GM12865 (cell line): ENCODE data around the gene RIC8B.

Experiments used
- DNase-seq: peaks from one replicate; pipeline ENCODE4 v3.0.0; 2010; ENCODE audit warnings: low read depth
- H3K4me3 ChIP-seq: 2 replicates; pipeline ENCODE4 v1.5.1; 2011; ENCODE audit warnings: mild to moderate bottlenecking, low read depth, low read length, control low read depth
- CTCF ChIP-seq: IDR thresholded peaks from 2 replicates; pipeline ENCODE4 v1.5.1; 2011; ENCODE audit warnings: low read length, control low read depth, low read depth, inconsistent platforms; ENCODE audit not compliant: insufficient read depth; ENCODE audit errors: missing control alignments

RIC8B gene

GRCh38 chr12:106845902-106846301 is 71.4 kb downstream of the RIC8B start:
- no peak overlapping the region for H3K4me3 ChIP-seq
- no peak for TF ChIP-seq CTCF
- no peak for DNase-seq

- TF ChIP-seq CTCF, result no peak
- DNase-seq, result no peak
- H3K4me3 ChIP-seq, result no peak overlapping the region
These were observed 73.4 kb downstream of the RIC8B start for GRCh38 chr12:106847861-106848260.

- TF ChIP-seq CTCF, result no peak
- H3K4me3 ChIP-seq, result no peak overlapping the region
- DNase-seq, result no peak
These were observed 76.8 kb downstream of the RIC8B start for GRCh38 chr12:106851306-106851705.

- no peak for TF ChIP-seq CTCF
- no peak for DNase-seq
- H3K4me3 ChIP-seq, result no peak overlapping the region
These were observed 80.2 kb downstream of the RIC8B start for GRCh38 chr12:106854723-106855122.

- H3K4me3 ChIP-seq, result no peak overlapping the region
- TF ChIP-seq CTCF, result no peak
- DNase-seq, result no peak
These were observed 80.8 kb downstream of the RIC8B start for GRCh38 chr12:106855221-106855758.

- no peak overlapping the region for H3K4me3 ChIP-seq
- no peak for DNase-seq
- no peak for TF ChIP-seq CTCF
These were observed 87.8 kb downstream of the RIC8B start for GRCh38 chr12:106861984-106862916.
